HG02943 (cell line): ENCODE data around the gene ADGRL3.
"Not testable (repeated sequence)": the region's sequence is repeated elsewhere in the genome, so short reads cannot be mapped to it uniquely, and the experiment has no call there.

Experiments
- ATAC-seq: cut with Tn5 transposase; IDR thresholded peaks from one replicate; pipeline ENCODE4 v1.9.1; 2021; ENCODE audit warnings: mild to moderate bottlenecking, low read depth, moderate library complexity; ENCODE audit not compliant: unreplicated experiment

The ADGRL3 gene

DNA sequence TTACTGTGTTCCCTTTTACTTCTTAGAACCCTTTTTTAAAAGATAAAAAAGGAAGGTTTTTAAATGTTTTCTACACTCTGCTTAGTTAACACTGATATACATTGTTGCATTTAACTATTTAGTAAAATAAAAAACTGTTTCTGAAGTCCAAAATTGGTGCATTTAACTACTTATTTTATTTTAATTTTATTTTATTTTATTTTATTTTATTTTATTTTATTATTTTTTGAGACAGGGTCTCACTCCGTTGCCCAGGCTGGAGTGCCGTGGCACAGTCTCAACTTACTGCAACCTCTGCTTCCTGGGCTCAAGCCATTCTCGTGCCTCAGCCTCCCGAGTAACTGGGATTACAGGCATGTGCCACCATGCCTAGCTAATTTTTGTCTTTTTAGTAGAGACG lies 652.0 kb downstream of the ADGRL3 start:
- not testable (repeated sequence) for ATAC-seq

DNA sequence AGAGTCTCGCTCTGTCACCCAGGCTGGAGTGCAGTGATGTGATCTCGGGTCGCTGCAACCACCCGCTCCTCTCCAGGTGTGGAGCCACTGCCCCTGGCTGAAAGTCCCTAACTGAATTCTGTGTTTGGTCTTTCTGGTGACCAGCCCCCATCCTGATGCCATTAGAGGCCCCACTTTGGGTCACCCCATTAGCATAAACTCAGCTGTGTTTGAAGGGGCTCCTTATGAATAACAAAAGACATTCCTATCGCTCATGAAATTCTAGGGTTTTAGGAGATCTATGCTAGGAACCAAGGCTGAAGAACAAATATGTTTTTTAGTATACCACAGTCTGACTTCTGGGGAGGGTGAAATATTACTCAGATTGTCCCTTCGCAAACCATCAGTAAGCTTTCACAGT lies 652.9 kb downstream of the ADGRL3 start:
- no peak for ATAC-seq

DNA sequence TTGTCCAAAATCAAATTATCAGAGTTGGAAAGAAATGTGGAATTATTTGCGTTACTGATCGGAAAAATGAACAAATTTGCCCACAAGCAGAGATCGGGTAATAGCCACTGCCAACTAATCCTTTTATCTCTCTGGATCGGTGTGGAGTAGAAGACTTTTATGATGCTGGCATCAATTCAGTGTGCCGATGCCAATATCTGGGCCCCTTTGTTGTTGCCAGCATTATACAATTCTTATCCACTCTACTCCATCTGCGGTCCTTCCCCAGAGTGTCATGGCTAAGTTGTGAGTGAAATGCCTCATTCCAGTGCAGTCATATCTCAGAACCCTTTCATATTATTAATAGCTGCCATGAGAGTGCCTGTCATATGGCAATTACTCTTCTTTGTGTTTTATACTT lies 660.2 kb downstream of the ADGRL3 start:
- no peak for ATAC-seq

DNA sequence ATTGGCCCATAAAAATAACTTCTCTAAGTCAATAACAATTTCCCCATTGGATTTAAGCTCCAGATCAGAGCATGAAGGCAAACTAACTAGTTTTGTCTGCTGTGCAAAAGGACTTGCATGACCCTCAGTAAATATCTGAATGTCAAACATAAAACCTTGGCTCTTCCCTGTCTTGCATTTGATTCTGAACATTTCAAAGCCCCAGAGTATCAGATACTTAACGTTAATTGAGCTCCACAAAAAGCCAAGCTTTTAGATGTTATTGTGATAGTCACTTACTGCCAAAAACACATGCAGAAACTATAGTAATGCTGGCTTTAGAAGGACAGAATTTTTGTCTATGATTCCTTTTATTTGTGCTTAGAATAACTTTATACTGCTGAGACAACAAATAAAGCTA lies 664.2 kb downstream of the ADGRL3 start:
- no peak for ATAC-seq

DNA sequence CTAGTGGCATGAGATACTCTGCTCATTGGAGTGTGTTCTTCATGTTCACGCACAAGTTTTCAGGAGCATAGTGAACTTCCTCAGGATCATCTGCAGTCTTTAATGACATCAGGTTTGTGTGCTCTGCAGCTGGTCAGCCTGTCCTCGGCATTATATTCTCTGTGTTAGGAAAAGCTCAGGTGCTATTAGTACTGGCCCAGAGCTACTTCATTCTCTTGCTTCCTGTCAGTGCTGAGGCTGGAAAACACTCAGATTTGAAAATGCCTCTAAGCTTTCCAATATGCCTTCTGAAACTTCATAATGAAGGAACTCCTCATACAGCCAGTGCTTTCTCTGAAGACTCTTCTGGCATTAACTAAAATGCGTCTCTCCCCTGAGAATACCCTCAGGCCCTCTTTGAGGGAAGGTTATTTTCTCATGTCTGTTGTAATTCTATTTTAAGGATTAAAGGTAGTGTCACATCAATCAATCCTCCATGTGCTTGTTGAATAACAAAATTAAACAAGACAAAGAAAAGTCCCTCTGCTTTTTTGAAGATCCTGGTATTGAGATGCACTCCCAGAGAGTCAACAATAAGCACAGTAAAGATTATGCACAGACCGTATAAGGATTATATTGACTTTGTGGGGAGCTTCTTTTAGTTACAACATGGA lies 666.4 kb downstream of the ADGRL3 start:
- no peak for ATAC-seq

DNA sequence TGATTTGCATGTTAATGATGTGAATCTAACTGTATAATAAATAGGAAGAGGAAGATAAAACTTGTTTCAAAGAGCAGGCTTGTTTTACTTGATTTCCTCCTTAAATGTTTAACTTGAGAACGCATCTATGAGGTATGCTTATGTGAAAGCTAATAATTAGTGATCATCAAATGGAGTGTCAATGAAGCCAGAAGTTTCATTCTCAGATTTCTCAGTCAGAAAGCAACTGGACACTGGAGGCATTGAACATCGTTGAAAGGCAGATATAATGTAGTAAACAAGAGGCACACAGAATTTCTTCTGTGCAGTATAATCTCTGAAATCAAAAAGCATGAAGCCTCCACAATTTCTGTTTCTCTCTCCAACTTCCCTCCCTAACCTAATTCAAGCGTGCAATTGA lies 672.9 kb downstream of the ADGRL3 start:
- no peak for ATAC-seq

DNA sequence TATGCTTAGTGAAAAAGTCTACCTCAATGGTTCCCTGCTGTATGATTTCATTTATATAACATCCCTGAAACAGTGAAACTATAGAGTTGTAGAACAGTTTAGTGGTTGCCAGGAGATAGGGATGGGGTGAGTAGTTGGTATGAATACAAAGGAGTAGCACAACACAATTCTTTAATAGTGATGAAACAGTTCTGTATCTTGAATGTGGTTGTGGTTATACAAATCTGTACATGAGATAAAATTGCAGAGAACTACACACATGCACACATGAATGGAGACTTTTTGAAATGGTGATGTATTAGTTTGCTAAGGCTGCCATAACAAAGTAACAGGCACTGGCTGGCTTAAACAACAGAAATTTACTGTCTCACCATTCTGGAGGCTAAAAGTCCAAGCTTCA lies 677.1 kb downstream of the ADGRL3 start:
- ATAC-seq, result no peak

DNA sequence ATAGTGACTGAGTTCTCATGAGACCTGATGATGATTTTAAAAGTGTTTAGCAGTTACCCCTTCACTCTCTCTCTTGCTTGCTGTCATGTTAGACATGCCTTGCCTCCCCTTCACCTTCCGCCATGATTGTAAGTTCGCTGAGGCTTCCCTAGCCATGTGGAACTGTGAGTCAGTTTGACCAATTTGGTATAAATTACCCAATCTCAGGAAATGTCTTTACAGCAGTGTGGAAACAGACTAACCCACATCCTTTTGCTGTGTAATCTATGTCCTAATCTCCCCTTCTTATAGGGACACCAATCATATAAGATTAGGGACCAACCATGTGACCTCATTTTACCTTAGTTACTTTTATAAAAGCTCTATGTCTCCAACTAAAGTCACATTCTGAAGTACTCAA lies 677.8 kb downstream of the ADGRL3 start:
- ATAC-seq, result no peak

DNA sequence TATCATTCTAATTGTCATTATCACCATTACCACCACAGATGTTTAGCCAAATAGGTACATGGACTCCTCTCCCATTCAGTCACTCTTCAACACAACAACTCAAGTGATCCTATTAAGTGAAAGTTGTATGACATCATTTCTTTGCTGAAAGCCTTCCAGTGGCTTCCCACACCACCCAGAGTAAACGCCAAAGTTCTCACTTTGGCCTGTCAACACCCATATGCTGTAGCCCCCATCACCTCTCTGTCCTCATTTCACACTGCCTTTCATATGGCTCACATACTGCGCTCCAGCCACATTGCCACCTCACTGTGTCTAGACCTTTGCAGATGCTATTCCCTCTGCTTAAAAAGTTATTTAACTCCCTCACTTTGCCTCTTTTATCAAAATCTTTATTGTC lies 682.3 kb downstream of the ADGRL3 start:
- no peak for ATAC-seq

DNA sequence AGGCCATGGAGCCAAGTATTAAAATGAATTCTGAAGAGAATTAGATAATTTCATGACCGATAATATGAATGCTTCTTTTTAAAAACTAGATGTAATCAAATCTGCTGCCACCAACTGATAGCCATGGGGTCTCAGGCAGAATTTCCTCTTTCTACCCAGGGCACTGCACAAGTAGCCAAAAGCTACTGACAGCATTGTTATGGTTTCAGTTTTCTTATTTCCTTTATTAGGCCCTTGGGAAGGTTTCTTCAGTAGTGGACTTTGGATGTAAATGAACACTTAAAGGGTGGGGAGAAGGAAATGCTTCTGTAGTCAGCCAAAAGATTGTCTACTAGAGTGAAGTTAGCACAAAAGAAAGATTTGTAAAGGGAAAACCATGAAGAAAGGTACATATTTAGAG lies 686.0 kb downstream of the ADGRL3 start:
- no peak for ATAC-seq

DNA sequence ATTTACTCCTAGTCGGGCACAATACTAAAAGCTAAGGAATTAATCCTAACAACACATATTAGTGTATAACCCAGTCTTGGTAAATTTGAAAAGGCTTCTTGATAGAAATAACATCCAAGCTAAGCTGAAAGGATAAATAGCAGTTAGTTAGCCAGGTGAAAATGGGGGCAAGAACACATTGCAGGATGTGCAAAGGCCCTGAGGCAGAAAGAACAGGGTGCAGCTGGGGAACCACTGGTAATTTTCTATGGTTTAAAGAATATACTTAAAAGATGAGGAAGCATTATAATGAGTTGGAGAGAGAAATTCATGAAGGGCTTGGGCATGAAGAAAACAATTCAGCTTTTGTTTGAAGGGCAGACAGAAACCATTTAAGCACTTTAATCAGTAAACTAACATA lies 689.0 kb downstream of the ADGRL3 start:
- no peak for ATAC-seq

DNA sequence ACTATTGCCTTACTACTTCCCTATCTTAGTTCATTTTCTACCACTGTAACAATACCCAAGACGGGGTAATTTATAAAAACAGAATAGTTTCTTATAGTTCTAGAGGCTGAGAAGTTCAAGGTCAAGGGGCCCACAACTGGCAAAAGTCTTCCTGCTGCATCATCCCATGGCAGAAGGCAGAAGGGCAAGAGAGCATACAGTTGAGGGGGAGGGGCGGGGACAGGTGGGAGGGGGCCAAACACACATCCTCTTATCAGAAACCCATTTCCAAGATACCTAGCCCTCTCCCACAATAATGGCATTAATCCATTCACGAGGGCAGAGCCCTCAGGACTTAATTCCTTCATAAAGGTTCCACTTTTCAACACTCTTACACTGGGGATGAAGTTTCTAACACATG lies 690.2 kb downstream of the ADGRL3 start:
- ATAC-seq, result no peak

DNA sequence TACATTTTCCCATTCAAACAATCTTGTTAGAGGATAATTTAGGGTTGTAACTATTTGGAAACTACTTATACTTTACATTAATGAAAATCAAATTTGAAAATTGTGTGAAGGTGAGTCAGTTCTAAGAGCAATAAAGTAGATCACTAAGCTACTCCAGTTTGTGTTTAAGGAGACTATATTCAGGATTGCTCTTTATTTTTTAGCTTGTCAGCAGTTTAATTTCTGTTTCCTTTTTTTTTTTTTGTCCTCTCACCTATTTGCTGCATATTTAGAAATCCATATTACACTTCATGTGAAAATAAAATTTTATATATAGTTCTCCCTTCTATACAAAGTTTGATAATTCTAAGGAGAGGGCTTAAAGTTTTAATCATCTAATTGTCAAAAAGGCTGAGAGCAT lies 691.8 kb downstream of the ADGRL3 start:
- no peak for ATAC-seq

DNA sequence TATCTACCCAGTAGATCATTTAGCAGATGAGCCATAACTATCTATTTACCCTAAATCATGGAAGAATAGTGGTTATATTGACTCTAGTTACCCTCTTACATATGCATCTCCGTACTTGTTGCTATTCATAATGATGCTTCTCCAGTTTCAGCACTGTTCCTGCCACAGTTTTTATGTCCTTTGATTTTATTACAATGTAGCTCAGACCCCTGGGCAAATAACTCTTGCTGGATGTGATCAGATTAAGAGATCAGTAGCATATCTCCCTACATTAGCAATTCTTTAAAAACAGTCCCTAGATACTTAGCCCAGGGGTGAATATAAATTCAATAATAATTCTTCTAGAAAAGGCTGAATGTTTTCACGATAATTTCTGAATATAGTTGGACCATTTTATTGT lies 696.5 kb downstream of the ADGRL3 start:
- no peak for ATAC-seq

DNA sequence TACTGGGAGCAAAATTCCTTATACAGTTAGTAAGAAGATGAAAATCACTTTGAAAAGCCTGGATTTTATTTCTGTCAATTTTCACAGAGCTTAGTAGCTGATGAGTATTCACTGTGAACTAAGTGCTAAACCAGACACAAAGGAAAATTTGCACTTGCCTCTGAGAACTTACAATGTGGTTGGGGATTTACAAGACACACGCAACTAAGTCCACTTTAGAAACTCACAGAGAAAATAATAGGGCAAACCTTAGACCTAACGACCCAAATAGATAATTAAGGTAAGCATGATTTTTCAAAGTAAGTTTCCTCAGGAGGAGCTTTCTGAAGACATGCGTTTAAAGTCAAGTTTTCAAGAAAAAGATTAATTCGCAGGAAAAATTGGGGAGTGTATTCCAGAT lies 708.9 kb downstream of the ADGRL3 start:
- ATAC-seq, result no peak

DNA sequence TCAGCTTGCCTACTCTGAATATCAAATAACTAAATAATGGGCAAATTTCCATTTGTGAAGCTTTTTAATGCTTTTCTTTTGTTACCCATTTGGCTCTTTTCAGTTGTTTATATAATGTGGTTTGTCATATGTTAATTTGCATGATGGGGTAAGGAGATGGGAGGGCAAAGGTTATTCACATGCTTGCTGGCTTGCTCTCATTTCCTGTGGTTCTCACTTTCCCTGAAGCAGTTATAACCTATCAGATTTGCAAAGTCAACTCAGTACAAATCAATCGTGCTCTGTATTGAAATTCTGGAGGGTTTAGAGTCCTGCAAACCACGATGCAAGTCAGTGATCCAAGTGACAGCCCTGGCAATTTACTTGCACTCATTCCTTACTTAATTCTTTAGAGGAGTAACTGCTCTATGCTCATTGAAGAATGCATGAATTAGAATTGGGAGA lies 711.2 kb downstream of the ADGRL3 start:
- ATAC-seq, result no peak

DNA sequence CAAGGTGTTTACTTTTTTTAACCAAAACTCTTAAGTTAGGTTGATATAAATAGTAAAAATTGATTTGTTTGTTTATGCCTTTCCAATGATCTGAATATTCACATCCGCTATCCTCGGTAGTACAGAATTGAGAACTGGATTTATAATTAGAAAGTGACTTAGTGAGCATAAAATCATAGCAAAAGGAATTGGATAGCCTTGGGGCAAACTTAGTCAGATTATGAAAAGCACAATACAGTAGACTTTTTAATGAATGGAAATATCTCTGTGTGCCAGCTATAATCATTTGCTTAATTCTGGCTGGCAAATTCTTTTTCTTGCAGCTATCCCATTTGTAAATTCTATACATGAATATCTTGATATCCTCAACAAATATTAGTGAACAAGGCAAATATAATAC lies 713.5 kb downstream of the ADGRL3 start:
- no peak for ATAC-seq

DNA sequence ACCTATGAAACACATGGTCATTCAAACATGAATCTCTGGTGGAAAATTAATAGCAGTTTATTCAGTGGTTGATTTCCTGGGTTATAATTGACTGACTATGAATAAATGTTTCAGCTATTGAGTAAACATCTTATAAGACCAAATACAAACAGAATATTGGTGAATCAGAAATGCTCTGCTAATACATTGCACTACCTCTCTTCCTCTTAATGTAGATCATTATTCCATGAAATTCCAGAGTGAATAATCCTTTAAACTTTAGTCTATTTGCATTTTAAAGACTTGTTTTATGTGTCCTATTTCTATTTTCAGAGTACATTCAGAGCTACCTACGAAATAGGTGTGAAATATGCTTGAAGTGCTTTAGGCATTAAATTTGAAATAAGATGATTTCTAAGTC lies 715.4 kb downstream of the ADGRL3 start:
- no peak for ATAC-seq

DNA sequence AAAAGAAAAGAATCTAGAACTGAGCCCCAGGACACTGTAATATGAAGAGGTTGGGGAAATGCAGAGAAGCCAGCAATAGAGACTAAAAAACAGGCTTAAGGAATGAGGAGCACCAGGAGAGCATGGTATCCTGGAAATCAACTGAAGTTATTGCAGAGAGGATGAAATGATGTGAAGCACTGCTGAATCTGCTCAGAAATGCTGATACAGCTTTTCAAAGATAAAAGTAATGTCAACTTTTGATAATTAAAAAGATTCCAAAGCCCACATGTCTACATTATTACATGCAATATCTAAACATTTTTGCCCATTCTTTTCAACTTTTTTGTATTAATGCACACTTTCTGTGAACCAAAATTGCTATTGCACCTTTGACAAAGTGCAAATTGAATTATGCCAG lies 718.4 kb downstream of the ADGRL3 start:
- ATAC-seq, result no peak

DNA sequence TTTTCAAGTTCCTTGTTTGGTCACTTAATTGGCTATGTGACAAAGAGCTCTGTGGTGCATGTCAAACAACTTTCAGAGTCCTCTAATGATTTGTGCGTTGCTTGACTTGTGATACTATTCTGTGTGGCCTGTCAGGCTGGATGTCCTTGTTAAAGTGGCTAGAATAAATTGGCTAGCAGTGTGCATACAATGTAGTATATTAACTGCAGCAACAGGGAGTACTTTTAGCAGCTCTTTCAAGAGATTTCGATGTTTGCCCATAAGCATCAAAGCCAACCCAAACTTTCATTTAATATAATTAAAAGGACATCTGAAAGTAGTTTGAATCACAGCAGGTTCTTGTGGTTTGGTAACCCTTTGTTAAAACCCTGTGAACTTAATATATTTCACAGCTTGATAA lies 718.9 kb downstream of the ADGRL3 start:
- ATAC-seq, result no peak

DNA sequence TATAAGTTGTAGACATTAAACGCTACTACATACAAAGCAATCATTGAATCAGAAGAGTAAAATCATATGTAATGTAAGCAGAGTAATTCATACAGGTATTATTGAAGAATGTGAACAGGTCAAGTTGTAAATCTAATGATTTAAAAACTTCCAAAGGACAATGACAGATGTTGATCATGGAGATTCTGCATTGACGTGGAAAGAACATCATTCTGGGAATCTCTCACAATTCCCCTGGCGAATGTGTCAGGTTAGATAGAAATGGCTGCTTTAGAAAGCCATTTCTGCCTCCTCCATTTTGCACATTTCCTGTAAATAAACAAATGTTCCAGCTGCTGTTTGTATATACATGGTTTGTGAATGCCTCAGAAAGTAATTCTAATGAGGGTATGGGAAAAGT lies 719.4 kb downstream of the ADGRL3 start:
- no peak for ATAC-seq

DNA sequence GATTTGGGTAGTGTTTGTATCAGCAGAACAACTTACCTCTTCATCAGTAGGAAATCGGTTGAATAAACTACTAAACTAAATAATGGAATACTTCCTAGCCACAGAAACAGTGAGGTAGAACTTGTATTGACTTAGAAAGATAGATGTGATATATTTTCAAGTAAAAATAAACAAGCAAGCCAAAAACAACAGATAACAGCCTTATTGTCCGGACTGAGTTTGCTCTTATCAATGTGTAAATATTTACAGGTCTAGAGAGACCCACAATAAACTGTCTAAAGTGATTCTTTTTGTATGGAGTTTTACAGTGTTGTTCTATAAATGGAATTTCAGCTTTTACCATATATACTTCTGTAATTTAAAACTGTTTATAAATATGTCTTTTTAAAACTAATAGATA lies 721.8 kb downstream of the ADGRL3 start:
- ATAC-seq, result no peak

DNA sequence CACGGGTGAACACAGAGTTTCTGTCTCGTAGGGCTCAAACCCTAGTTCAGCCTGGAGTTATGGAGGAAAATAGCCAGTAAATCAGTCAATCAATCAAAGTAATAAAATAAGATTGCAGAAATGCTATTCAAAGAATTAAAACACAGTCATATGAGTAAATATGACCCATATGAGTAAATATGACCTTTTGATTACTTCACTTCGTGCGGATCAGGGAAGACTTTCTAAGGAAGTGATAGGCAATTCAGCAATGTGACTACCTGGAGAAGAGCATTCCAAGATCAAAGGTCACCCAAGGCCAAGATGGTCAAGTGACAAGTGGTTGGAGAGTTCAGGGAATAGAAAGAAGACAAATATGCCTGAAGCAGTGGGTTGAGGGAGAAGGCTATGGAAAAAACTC lies 722.6 kb downstream of the ADGRL3 start:
- ATAC-seq, result no peak
